T1000 (cell line): ENCODE results near the gene PELI2.

Experiments used
- DNase-seq: peaks from one replicate; lab custom pipeline; 2025; ENCODE audit warnings: mixed read lengths; lab: John Stamatoyannopoulos, UW

The PELI2 gene

DNA sequence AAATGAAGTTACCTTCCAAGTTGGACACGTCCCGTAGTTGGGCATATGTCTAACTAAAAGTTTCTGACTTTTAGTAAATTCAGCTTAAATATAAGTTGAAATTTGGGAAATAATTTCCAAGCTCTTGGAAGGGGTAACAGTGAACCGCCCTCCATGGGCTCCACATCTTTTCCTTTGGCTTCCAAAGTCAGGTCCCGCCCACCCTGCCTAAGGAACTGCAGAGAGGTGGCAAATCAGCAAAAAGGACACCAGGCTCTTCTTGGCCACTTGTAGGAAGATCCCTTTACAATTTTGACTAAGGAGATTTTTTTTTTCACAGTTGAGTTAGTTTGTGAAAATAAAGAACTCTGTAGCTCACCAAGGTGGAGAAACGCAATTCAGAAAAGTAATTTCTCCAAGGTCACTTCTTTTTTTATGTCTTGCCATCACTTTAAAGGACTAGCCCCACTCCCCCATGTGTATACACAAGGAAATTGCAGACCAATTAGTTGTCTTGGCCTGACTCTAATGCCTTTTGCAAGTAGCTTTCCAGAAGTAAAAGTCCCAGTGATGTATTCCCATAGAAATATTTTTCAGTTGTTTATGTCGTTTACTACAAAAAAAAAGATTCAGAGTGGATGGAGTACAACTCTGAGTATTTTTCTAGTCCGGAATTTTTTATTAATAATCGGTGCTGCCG, 181.2 kb downstream of the PELI2 start:
- no peak for DNase-seq

- no peak for DNase-seq
These were observed 182.3 kb downstream of the PELI2 start for GRCh38 chr14:56300495-56300894.

- DNase-seq, result no peak
These were observed 186.2 kb downstream of the PELI2 start for GRCh38 chr14:56304456-56304855.

DNA sequence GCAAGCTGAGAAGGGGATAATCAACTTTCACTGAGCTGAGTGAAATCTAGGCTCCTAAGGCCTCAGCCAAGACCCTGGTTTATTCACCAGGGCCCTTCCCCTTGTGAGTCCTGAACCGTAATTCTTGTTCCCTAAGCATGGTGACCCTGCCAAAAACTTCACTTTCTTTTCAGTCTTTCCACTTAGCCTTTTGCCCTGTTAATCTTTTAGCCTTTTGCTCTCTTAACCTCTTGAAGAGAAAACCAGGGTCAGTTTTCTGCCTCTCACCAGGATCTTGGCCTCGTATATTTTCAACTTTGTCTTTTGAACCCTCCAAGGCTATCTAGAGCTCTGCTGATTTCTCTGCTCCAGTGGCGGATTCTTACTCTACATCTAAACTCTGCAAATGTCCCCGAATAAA, 191.0 kb downstream of the PELI2 start:
- DNase-seq, result no peak

DNA sequence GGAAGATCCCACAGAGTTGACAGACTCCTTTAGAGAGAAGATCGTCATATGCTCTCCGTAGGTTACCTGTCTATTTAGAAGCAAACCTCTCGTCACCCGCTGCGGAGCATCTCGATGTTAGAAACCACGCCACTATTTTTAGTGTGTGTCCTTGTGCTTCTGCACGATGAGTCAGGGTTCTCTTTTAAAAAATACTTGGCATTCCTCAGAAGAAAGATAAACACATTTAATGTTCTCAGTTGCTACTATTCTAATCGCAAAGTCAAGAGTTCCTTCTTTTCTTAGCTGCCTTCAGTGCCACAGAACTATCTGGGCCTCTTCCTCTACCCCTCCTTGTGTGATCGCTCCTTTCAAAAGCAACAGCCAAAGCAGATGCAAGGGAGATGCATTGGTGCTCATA, 192.4 kb downstream of the PELI2 start:
- DNase-seq, result no peak

DNA sequence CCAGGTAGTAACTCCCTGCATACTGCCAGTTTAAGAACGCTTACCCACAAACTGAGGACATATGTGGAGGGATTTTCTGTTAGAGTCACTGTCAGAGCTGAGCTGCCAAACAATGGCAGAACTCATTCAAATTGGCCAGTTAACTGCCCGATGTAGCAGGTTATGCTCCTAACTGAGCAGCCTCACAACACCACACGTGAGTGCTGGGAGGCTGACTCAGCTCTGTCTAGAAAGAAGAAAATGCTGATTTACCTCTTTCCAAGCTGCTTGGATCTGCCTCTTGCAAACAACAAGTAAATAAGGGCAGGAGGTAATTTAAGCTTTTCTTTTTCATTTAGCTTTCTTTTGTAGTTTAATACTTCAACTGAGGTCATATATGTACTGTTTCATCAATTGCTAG, 195.6 kb downstream of the PELI2 start:
- DNase-seq, result no peak

- DNase-seq, result no peak
These were observed 200.3 kb downstream of the PELI2 start for GRCh38 chr14:56318393-56319115.

- DNase-seq, result no peak
These were observed 203.7 kb downstream of the PELI2 start for GRCh38 chr14:56321861-56322260.

- DNase-seq, result no peak
These were observed 204.3 kb downstream of the PELI2 start for GRCh38 chr14:56322531-56322930.

- no peak for DNase-seq
These were observed 206.2 kb downstream of the PELI2 start for GRCh38 chr14:56324454-56324853.

GRCh38 chr14:56324856-56325699, 206.9 kb downstream of the PELI2 start:
- DNase-seq, result no peak

GRCh38 chr14:56328021-56328420, 209.8 kb downstream of the PELI2 start:
- no peak for DNase-seq

DNA sequence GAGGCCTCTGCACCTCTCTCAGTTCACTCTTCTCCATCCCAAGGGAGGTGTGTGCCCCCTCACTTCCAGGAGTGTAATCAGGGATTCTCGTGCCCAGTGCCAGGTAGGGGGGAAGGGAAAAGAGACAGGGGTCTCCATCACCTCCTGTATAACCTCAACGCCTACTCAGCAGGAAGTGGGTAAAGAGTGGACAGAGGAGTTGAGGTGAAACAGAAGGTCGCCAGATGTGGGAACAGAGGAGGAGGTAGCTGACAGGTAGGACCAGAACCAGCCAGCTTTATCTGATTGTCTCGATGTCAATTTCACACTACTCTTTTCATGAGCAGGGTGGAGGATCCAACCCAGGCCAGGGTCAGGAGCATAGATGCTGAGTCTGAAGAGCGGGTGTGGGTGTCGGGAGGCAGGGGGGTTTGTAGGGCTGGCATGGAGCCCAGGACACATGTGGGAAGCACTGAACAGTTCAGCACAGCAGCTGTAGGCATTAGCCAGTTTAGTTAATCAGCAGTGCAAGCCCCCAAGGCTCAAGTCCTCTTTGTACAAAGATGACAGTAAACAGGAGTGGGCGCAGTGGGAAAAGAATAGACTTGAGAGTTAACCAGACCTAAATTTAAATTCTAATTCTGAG, 213.5 kb downstream of the PELI2 start:
- no peak for DNase-seq

DNA sequence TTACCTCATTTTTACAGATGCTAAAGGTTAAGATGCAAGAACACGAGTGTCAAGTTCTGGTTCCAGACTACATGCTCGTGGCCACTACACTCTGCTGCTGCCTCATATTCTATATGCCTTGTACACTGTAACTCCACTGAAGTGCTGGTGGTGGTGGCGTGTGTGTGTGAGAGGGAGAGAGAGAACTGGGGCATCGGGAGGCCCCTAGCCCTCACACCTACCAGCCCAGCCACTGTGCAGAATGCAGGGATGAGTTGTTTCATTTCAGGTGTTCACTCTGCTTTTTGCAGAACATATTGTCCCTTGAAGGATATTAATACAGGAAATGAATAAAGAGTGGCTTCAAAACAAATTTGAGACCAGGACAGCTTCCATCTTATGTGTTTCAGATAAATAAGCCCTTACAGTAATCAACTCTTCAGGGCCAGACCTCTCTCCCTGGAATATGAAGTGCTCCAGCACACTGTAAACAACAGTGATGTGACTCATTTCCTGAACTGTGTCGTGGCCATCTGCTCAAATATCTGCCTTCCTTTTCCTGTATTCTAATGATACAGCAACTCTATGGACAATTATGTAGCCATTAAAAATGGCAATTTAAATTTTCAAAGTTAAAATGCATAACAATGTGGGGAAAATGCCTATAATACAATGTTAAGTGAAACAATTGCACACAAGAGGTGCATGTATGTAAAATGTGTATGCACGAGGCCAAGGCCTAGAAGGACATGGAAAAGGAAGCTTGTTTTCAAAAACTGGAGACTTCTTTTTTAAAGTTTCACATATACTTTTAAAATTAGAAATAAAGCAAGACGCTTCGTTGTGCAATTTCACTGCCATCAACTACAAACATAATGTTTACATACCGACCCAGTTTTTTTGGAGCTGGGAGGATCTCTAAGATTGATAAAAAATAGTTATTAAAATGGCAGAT, 215.4 kb downstream of the PELI2 start:
- DNase-seq, result no peak

GRCh38 chr14:56334458-56334857, 216.2 kb downstream of the PELI2 start:
- DNase-seq, result no peak

- DNase-seq, result no peak
These were observed 220.5 kb downstream of the PELI2 start for GRCh38 chr14:56338674-56339073.

- DNase-seq, result peak; percentile 66
These were observed 221.9 kb downstream of the PELI2 start for GRCh38 chr14:56339855-56340701.

GRCh38 chr14:56340932-56341331, 222.7 kb downstream of the PELI2 start:
- no peak for DNase-seq

DNA sequence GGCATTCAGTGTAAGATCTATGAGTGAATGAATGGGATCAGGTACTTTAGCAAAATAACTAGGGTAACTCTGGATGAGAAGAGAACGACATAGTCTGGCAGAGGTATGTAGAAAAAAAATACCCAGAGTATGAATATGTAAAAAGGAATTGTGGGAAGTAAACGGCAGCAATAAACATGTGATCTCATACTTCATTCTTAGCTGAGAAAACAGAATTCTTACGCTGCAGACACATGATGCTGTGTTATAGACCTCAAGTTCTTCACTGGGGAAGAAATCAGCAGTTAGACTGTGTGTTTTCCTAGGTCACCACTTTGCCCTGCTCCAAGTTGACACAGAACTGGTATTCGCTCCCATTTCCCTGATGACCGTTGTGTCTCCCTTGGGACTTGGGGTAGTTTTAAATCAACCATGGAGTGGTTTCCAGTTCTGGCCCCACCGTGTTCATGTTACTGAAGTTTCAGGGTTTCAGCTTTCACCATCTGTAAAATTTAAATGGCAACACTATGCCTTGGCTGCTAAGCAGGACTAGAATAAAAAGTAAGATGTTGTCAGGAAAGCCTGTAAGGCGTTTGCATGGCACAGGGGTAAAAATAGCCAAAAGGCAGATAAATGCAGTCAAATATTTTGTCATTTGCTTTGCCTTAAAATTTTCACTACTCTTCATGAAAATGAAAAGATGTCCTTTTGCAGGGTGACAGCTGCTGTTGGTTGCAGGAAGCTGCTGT, 223.7 kb downstream of the PELI2 start:
- no peak for DNase-seq
